ENCODE data around the gene ITGA5. TPM values are rescaled to one million over a fixed set of nuclear protein-coding genes. Genes with fewer than 3 reads are reported as not detected.

ITGA5 gene
- 714 and 1,111 TPM in 2 replicates for total RNA-seq

GRCh38 chr12:54419088-54419887 is at the start of gene ITGA5:
TSS of gene ITGA5 (minus strand) at chr12:54419266. CDS start at chr12:54419198, 68 bp downstream.

GRCh38 chr12:54384591-54385041 is 34.5 kb downstream of the ITGA5 start, which contains the start of gene ZNF385A:
TSS of gene ZNF385A (minus strand) at chr12:54384733. CDS start at chr12:54384514, 219 bp downstream.

GRCh38 chr12:54364413-54364812 is 54.7 kb downstream of the ITGA5 start, which contains the start of gene GPR84:
TSS of gene GPR84 (minus strand) at chr12:54364486. CDS start at chr12:54363851, 635 bp downstream.

Other genes with a start within 250 kb of the ITGA5 start
- 14.6 and 18.2 TPM in 2 replicates for gene SMUG1, start 230.3 kb downstream of the ITGA5 start, total RNA-seq
- 25.4 and 27.4 TPM in 2 replicates for gene CBX5, start 139.1 kb downstream of the ITGA5 start, total RNA-seq
- gene HNRNPA1, start 138.5 kb downstream of the ITGA5 start, total RNA-seq: 570 and 594 TPM in 2 replicates
- gene NFE2, start 118.3 kb downstream of the ITGA5 start, total RNA-seq: not detected in 2 replicates
- gene COPZ1, start 94.1 kb downstream of the ITGA5 start, total RNA-seq: 94.7 and 96.9 TPM in 2 replicates
- gene GPR84, start 54.8 kb downstream of the ITGA5 start, total RNA-seq: under 0.01 TPM in 1 of 2 replicates, not detected in the other
- 0.45 and 1.1 TPM in 2 replicates for gene ZNF385A, start 34.5 kb downstream of the ITGA5 start, total RNA-seq
- 1.7 TPM in 1 of 2 replicates, not detected in the other for gene GTSF1, start 54.3 kb upstream of the ITGA5 start, total RNA-seq
- gene NCKAP1L, start 78.5 kb upstream of the ITGA5 start, total RNA-seq: under 0.01 and 0.27 TPM in 2 replicates
- gene PDE1B, start 130.3 kb upstream of the ITGA5 start, total RNA-seq: not detected in 2 replicates
- not detected in 2 replicates for gene PPP1R1A, start 169.4 kb upstream of the ITGA5 start, total RNA-seq
- not detected in 2 replicates for gene LACRT, start 215.6 kb upstream of the ITGA5 start, total RNA-seq
- not detected in 2 replicates for gene DCD, start 229.1 kb upstream of the ITGA5 start, total RNA-seq